H9 (cell line): ENCODE measurements around the gene MOCS2. TPM values are rescaled to one million over a fixed set of nuclear protein-coding genes. Genes with fewer than 3 reads are reported as not detected.

ENCODE experiments used
- DNase-seq: peaks from one replicate; pipeline ENCODE4 v3.0.0-alpha.2; 2017
- H2AFZ ChIP-seq: one replicate; pipeline ENCODE4 v1.6.1; 2013; ENCODE audit warnings: mild to moderate bottlenecking, low read length, control low read depth, moderate library complexity
- H2AK5ac ChIP-seq: 2 replicates; pipeline ENCODE4 v1.6.1; 2013; ENCODE audit warnings: low read length, control low read depth, mixed read lengths; ENCODE audit not compliant: insufficient read length
- H2BK120ac ChIP-seq: one replicate; pipeline ENCODE4 v1.6.1; 2013; ENCODE audit warnings: low read depth, mild to moderate bottlenecking, low read length, control low read depth, inconsistent platforms; ENCODE audit not compliant: poor library complexity, severe bottlenecking
- H2BK12ac ChIP-seq: 2 replicates; pipeline ENCODE4 v1.6.1; 2013; ENCODE audit warnings: low read length, control low read depth, mixed read lengths, low read depth; ENCODE audit not compliant: insufficient read length
- H2BK15ac ChIP-seq: 2 replicates; pipeline ENCODE4 v1.6.1; 2013; ENCODE audit warnings: low read depth, low read length, control low read depth
- H2BK20ac ChIP-seq: one replicate; pipeline ENCODE4 v1.6.1; 2013; ENCODE audit warnings: low read depth, mild to moderate bottlenecking, low read length, control low read depth, inconsistent platforms; ENCODE audit not compliant: poor library complexity, severe bottlenecking
- H2BK5ac ChIP-seq: 2 replicates; pipeline ENCODE4 v1.6.1; 2013; ENCODE audit warnings: low read length, control low read depth, mixed read lengths; ENCODE audit not compliant: insufficient read length
- H3K14ac ChIP-seq: 2 replicates; pipeline ENCODE4 v1.6.1; 2013; ENCODE audit warnings: low read length, control low read depth; ENCODE audit not compliant: insufficient read depth
- H3K18ac ChIP-seq: 2 replicates; pipeline ENCODE4 v1.6.1; 2013; ENCODE audit warnings: low read depth, mild to moderate bottlenecking, mixed read lengths, low read length, control low read depth; ENCODE audit not compliant: insufficient read length
- H3K23ac ChIP-seq: 2 replicates; pipeline ENCODE4 v1.6.1; 2013; ENCODE audit warnings: low read length, control low read depth, mixed read lengths, low read depth; ENCODE audit not compliant: insufficient read length
- H3K23me2 ChIP-seq: 2 replicates; pipeline ENCODE4 v1.6.1; 2013; ENCODE audit warnings: low read depth, mild to moderate bottlenecking, mixed read lengths, low read length, control low read depth; ENCODE audit not compliant: insufficient read length, poor library complexity, severe bottlenecking
- H3K27ac ChIP-seq: 2 replicates; pipeline ENCODE4 v1.5.1; 2013; ENCODE audit warnings: low read length, control low read depth, mixed read lengths, low read depth; ENCODE audit not compliant: insufficient read length
- H3K27me3 ChIP-seq: 2 replicates; pipeline ENCODE4 v1.6.1; 2013; ENCODE audit warnings: low read length, control low read depth, inconsistent platforms; ENCODE audit not compliant: insufficient read depth
- H3K4ac ChIP-seq: 2 replicates; pipeline ENCODE4 v1.6.1; 2013; ENCODE audit warnings: low read depth, mild to moderate bottlenecking, control low read depth, inconsistent platforms, low read length, moderate library complexity
- H3K4me1 ChIP-seq: 2 replicates; pipeline ENCODE4 v1.6.1; 2013; ENCODE audit warnings: low read length, control low read depth, inconsistent platforms; ENCODE audit not compliant: insufficient read depth
- H3K4me2 ChIP-seq: 2 replicates; pipeline ENCODE4 v1.6.1; 2013; ENCODE audit warnings: low read length, control low read depth, mixed read lengths; ENCODE audit not compliant: insufficient read length, insufficient read depth
- H3K56ac ChIP-seq: 2 replicates; pipeline ENCODE4 v1.6.1; 2013; ENCODE audit warnings: low read depth, mild to moderate bottlenecking, mixed read lengths, low read length, control low read depth; ENCODE audit not compliant: insufficient read length
- H3K79me1 ChIP-seq: 2 replicates; pipeline ENCODE4 v1.6.1; 2013; ENCODE audit warnings: low read depth, mild to moderate bottlenecking, moderate library complexity, low read length, control low read depth, inconsistent platforms; ENCODE audit not compliant: insufficient read depth, poor library complexity, severe bottlenecking
- H3K79me2 ChIP-seq: 2 replicates; pipeline ENCODE4 v1.6.1; 2013; ENCODE audit warnings: low read length, control low read depth, inconsistent platforms; ENCODE audit not compliant: insufficient read depth
- H3K9ac ChIP-seq: 2 replicates; pipeline ENCODE4 v1.6.1; 2013; ENCODE audit warnings: low read length, control low read depth, mixed read lengths; ENCODE audit not compliant: insufficient read length; ENCODE audit errors: extremely low read depth
- H3K9me3 ChIP-seq: one replicate; pipeline ENCODE4 v1.6.1; 2013; ENCODE audit warnings: low read depth, low read length, inconsistent platforms; ENCODE audit not compliant: control insufficient read depth
- H3T11ph ChIP-seq: one replicate; pipeline ENCODE4 v1.6.1; 2013; ENCODE audit warnings: mild to moderate bottlenecking, low read length, control low read depth, inconsistent platforms
- H4K20me1 ChIP-seq: one replicate; pipeline ENCODE4 v1.6.1; 2013; ENCODE audit not compliant: control insufficient read depth, insufficient read length, insufficient read depth
- H4K5ac ChIP-seq: 2 replicates; pipeline ENCODE4 v1.6.1; 2013; ENCODE audit warnings: low read depth, mild to moderate bottlenecking, mixed read lengths, low read length, control low read depth; ENCODE audit not compliant: insufficient read length
- H4K8ac ChIP-seq: replicated peaks from 2 replicates; pipeline ENCODE4 v1.6.1; 2013; ENCODE audit warnings: low read length, control low read depth, mixed read lengths, low read depth; ENCODE audit not compliant: insufficient read length
- H4K91ac ChIP-seq: 2 replicates; pipeline ENCODE4 v1.6.1; 2013; ENCODE audit warnings: low read depth, mild to moderate bottlenecking, moderate library complexity, mixed read lengths, low read length, control low read depth; ENCODE audit not compliant: insufficient read length
- H3K27ac Mint-ChIP-seq, 3 experiments: 2 replicates in 2 of 3; 3 replicates in 1 of 3; pipeline ENCODE4 v1.8.0; 2020 to 2021; ENCODE audit warnings: mixed read lengths in 3 of 3, mild to moderate bottlenecking in 1 of 3, moderate library complexity in 1 of 3
- H3K27me3 Mint-ChIP-seq: 2 replicates; pipeline ENCODE4 v1.8.0; 2021; ENCODE audit warnings: low read depth, mild to moderate bottlenecking, moderate library complexity, mixed read lengths
- H3K36me3 Mint-ChIP-seq, 3 experiments: 2 replicates in 2 of 3; 3 replicates in 1 of 3; pipeline ENCODE4 v1.8.0; 2020 to 2021; ENCODE audit warnings: low read depth in 3 of 3, mixed read lengths in 3 of 3; ENCODE audit not compliant: insufficient read depth in 1 of 3
- H3K4me1 Mint-ChIP-seq, 2 experiments: 2 replicates each; pipeline ENCODE4 v1.8.0; 2020; ENCODE audit warnings: mixed read lengths in 2 of 2
- H3K4me3 Mint-ChIP-seq, 2 experiments: 2 replicates in 1 of 2; 3 replicates in 1 of 2; pipeline ENCODE4 v1.8.0; 2020 to 2021; ENCODE audit warnings: mild to moderate bottlenecking in 2 of 2, mixed read lengths in 2 of 2, moderate library complexity in 1 of 2
- H3K9me3 Mint-ChIP-seq, 2 experiments: 2 replicates in 1 of 2; 3 replicates in 1 of 2; pipeline ENCODE4 v1.8.0; 2020; ENCODE audit warnings: mild to moderate bottlenecking in 2 of 2, mixed read lengths in 2 of 2, moderate library complexity in 1 of 2
- WGBS: extraction: QIAGEN DNeasy Blood & Tissue Kit; methylation state at CpG from one replicate; pipeline ENCODE4 v1.1.7; 2013; ENCODE audit warnings: missing lambda C conversion rate, low lambda C conversion rate, mixed read lengths; ENCODE audit not compliant: insufficient read length; ENCODE audit errors: extremely low coverage; 5-methylcytosine and 5-hydroxymethylcytosine counted together
- total RNA-seq: library from RNA; stranded (reverse); gene quantifications from 2 replicates; pipeline ENCODE4 v1.2.1, GENCODE V29; 2021
- TF ChIP-seq, protein P1 (sequence below): fragments of 200-600 bp; sonication (generic); conservative IDR thresholded peaks from 3 replicates; pipeline ENCODE4 v1.8.0; 2021; ENCODE audit warnings: antibody characterized with exemption, mild to moderate bottlenecking

MOCS2 gene
- total RNA-seq, 1 experiment from 2014 or later, result 24.8 TPM

DNA sequence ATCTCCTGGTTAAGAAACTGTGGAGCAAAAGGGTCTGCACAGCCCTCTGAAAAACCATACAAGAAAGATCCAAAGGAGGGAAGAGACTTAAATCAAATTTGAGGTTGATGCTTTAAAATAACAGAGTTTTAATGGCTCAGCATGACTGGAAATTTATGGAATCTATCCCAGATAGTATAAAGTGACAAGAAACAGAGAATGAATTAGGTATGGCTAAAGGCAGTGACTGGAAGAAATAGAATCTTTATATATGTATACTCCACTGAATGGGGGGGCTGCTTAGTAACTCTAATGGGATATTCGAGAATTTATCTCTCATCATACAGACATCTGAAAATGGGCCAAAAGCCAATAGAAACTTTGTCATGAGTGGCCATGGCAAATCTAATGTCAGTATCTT is 17.6 kb upstream of the MOCS2 start:
- no peaks in the 10 kb centered on the region for H3K79me2 ChIP-seq
- no peak overlapping the region for H3K9ac ChIP-seq
- no peak overlapping the region for H3K56ac ChIP-seq
- H3K9me3 ChIP-seq, result no peaks in the 10 kb centered on the region
- H3K27me3 ChIP-seq, result no peaks in the 10 kb centered on the region
- no peaks in the 10 kb centered on the region for H3K23me2 ChIP-seq
- no CpG with 5 or more reads among the region's 1 CpG for WGBS
- Mint-ChIP-seq H3K4me3 (no peak overlapping the region), H3K36me3 (no peaks in the 10 kb centered on the region), H3K4me1 (no peaks in the 10 kb centered on the region), H3K9me3 (peaks cover 0 to 2% of the 10 kb centered on the region in 2 experiments; a peak in 1 of 5 replicates), H3K27ac (no peak overlapping the region), H3K27me3 (no peaks in the 10 kb centered on the region)
- H3K4ac ChIP-seq, result no peak overlapping the region
- H3K4me1 ChIP-seq, result no peaks in the 10 kb centered on the region
- H4K91ac ChIP-seq, result no peak overlapping the region
- no peak overlapping the region for H2AK5ac ChIP-seq
- no peak overlapping the region for H4K8ac ChIP-seq
- no peaks in the 10 kb centered on the region for H4K20me1 ChIP-seq
- no peak overlapping the region for H3K18ac ChIP-seq
- no peak overlapping the region for H3K4me2 ChIP-seq
- H2BK5ac ChIP-seq, result no peak overlapping the region
- no peak overlapping the region for H3T11ph ChIP-seq
- H3K79me1 ChIP-seq, result no peaks in the 10 kb centered on the region
- no peak overlapping the region for H2BK12ac ChIP-seq
- H2BK120ac ChIP-seq, result no peak overlapping the region
- DNase-seq, result no peak
- H3K14ac ChIP-seq, result no peak overlapping the region
- H2BK20ac ChIP-seq, result no peak overlapping the region
- H3K23ac ChIP-seq, result no peak overlapping the region
- no peak overlapping the region for H4K5ac ChIP-seq
- TF ChIP-seq, protein P1, sequence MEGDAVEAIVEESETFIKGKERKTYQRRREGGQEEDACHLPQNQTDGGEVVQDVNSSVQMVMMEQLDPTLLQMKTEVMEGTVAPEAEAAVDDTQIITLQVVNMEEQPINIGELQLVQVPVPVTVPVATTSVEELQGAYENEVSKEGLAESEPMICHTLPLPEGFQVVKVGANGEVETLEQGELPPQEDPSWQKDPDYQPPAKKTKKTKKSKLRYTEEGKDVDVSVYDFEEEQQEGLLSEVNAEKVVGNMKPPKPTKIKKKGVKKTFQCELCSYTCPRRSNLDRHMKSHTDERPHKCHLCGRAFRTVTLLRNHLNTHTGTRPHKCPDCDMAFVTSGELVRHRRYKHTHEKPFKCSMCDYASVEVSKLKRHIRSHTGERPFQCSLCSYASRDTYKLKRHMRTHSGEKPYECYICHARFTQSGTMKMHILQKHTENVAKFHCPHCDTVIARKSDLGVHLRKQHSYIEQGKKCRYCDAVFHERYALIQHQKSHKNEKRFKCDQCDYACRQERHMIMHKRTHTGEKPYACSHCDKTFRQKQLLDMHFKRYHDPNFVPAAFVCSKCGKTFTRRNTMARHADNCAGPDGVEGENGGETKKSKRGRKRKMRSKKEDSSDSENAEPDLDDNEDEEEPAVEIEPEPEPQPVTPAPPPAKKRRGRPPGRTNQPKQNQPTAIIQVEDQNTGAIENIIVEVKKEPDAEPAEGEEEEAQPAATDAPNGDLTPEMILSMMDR, result no peak
- no peak overlapping the region for H2AFZ ChIP-seq
- no peak overlapping the region for H2BK15ac ChIP-seq
- no peak overlapping the region for H3K27ac ChIP-seq
